RWPE2 (cell line): ENCODE data around the gene S1PR3.

Experiments
- ATAC-seq: fragments of 200-7000 bp; cut with Tn5 transposase; 3 replicates; pipeline ENCODE4 v1.9.1; 2021; ENCODE audit warnings: low read depth
- DNase-seq: peaks from one replicate; pipeline ENCODE4 v3.0.0-alpha.2; 2020; ENCODE audit warnings: low spot score
- H3K27ac ChIP-seq: fragments of 450-650 bp; 2 replicates; pipeline ENCODE4 v1.5.1; 2017; ENCODE audit warnings: mild to moderate bottlenecking; ENCODE audit not compliant: poor library complexity, severe bottlenecking
- H3K27me3 ChIP-seq: fragments of 250-450 bp; sonication (Bioruptor Pico); 2 replicates; pipeline ENCODE4 v1.5.1; 2021; ENCODE audit warnings: mild to moderate bottlenecking, moderate library complexity; ENCODE audit not compliant: insufficient read depth, poor library complexity, severe bottlenecking
- H3K36me3 ChIP-seq: fragments of 250-450 bp; sonication (Bioruptor Pico); 2 replicates; pipeline ENCODE4 v1.5.1; 2020; ENCODE audit warnings: low read depth, mild to moderate bottlenecking, moderate library complexity
- H3K4me1 ChIP-seq: fragments of 250-450 bp; sonication (Bioruptor Pico); 2 replicates; pipeline ENCODE4 v1.5.1; 2021; ENCODE audit warnings: mild to moderate bottlenecking, moderate library complexity; ENCODE audit not compliant: insufficient read depth, poor library complexity, severe bottlenecking
- H3K4me3 ChIP-seq: fragments of 250-450 bp; sonication (Bioruptor Pico); 2 replicates; pipeline ENCODE4 v1.5.1; 2021; ENCODE audit warnings: mild to moderate bottlenecking, moderate library complexity; ENCODE audit not compliant: severe bottlenecking
- H3K9me3 ChIP-seq: fragments of 250-450 bp; sonication (Bioruptor Pico); 2 replicates; pipeline ENCODE4 v1.5.1; 2021; ENCODE audit warnings: mild to moderate bottlenecking, moderate library complexity; ENCODE audit not compliant: severe bottlenecking
- CTCF ChIP-seq: fragments of 450-650 bp; IDR thresholded peaks from one replicate; pipeline ENCODE4 v1.5.1; 2017; ENCODE audit warnings: mild to moderate bottlenecking, moderate library complexity; ENCODE audit not compliant: poor library complexity, severe bottlenecking

S1PR3 gene

GRCh38 chr9:88969646-88970373 lies 21.5 kb upstream of the S1PR3 start:
- Histone ChIP-seq H3K9me3 (no peaks in the 10 kb centered on the region), H3K27me3 (no peaks in the 10 kb centered on the region), H3K4me3 (no peak overlapping the region), H3K27ac (no peak overlapping the region), H3K4me1 (no peaks in the 10 kb centered on the region), H3K36me3 (no peaks in the 10 kb centered on the region)
- DNase-seq (no peak), ATAC-seq (no peak)
- no peak for TF ChIP-seq CTCF

GRCh38 chr9:88971131-88971960 lies 19.9 kb upstream of the S1PR3 start:
- DNase-seq (no peak), ATAC-seq (no peak)
- no peak for TF ChIP-seq CTCF
- H3K9me3 ChIP-seq = no peaks in the 10 kb centered on the region
- no peak overlapping the region for H3K4me3 ChIP-seq
- H3K27ac ChIP-seq = no peak overlapping the region
- H3K36me3 ChIP-seq = no peaks in the 10 kb centered on the region
- no peaks in the 10 kb centered on the region for H3K4me1 ChIP-seq
- no peaks in the 10 kb centered on the region for H3K27me3 ChIP-seq

- H3K27ac ChIP-seq = no peak overlapping the region
- TF ChIP-seq CTCF = no peak
- H3K9me3 ChIP-seq = no peaks in the 10 kb centered on the region
- H3K4me1 ChIP-seq = no peaks in the 10 kb centered on the region
- DNase-seq (no peak), ATAC-seq (no peak)
- H3K36me3 ChIP-seq = no peaks in the 10 kb centered on the region
- no peaks in the 10 kb centered on the region for H3K27me3 ChIP-seq
- H3K4me3 ChIP-seq = no peak overlapping the region
These were observed 18.9 kb upstream of the S1PR3 start for GRCh38 chr9:88972401-88972800.

- no peak overlapping the region for H3K27ac ChIP-seq
- no peak for TF ChIP-seq CTCF
- no peak overlapping the region for H3K4me3 ChIP-seq
- no peak for DNase-seq
- peak; percentile 35; the same call in 2 of the 3 replicates for ATAC-seq
- H3K4me1 ChIP-seq = no peaks in the 10 kb centered on the region
- no peaks in the 10 kb centered on the region for H3K27me3 ChIP-seq
- no peaks in the 10 kb centered on the region for H3K9me3 ChIP-seq
- no peaks in the 10 kb centered on the region for H3K36me3 ChIP-seq
These were observed 17.8 kb upstream of the S1PR3 start for GRCh38 chr9:88973281-88974045.
